Measurements from ENCODE around the gene COL15A1. TPM values are rescaled to one million over a fixed set of nuclear protein-coding genes. Genes with fewer than 3 reads are reported as not detected.

COL15A1 gene
- total and polyA plus RNA-seq, 3 experiments from 2014 or later: 0.07 TPM; not detected in 2

DNA sequence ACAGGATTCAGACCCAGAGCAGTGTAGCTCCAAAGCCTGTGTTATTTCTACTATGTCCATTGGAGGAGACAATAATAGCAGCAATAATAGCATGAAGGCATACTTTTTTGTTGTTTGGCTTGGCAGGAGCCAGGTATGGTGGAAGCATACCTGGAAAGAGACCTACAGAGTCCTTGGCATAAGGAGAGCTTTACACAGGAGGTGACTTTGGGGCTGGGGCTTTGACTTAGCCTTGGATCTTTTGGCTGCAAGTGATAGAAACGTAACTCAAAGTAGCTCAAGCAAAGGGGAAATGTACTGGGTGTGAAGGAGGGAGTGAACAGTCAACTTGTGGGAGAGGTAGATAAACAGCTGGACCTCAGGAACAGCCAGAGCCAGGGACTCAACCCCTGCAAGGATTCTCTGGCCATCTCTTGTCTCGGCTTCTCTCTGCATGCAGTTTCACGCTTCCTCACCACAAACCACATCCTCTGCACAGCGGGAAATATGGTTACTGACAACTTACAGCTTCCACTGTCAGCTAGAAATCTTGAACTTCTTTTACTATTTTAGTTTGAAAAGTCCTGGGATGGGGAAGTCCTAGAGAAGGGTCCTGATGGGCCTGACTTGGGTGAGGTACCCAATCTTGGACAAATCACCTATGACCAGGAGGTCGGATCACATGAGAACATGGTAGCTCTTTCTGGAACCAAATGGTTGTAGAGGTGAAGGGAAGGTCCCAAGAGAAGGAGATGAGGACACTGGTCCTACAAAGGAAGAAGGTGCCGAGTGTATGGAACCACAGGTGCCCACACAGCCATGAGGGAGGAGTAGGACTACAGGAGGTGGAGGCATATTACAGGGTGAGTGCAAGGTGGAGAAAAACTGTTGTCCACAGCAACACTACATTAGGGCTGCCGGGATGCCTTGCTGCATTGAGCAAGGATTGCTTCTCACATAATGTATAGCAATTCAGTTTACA is 114.2 kb downstream of the COL15A1 start:
- H3K4me3 ChIP-seq (ENCODE audit: low read length): peak overlapping the region; percentile 80
- peaks cover 71% of the 10 kb centered on the region for H3K4me1 ChIP-seq (ENCODE audit: insufficient read depth, low read length)
- peak; percentile 56 to 88 (median 80) for DNase-seq
- H3K27me3 ChIP-seq (ENCODE audit: insufficient read depth, low read length, poor library complexity, severe bottlenecking): no peaks in the 10 kb centered on the region
- H3K4me3 Mint-ChIP-seq: peak overlapping the region; percentile 83 to 93 (median 90)
- peak overlapping the region; percentile 21 to 92 (median 85) for H3K27ac Mint-ChIP-seq
- H3K27ac ChIP-seq (ENCODE audit: low read depth, low read length): peak overlapping the region; percentile 51
- H3K36me3 ChIP-seq (ENCODE audit: insufficient read depth, low read length): no peaks in the 10 kb centered on the region
- ChIA-PET POLR2A (interaction anchor here (1.2 to 2.6 kb wide), 5 partner anchors 19 to 56 kb away, joined by 5 to 14 read pairs (median 9); partner anchors contain the start of gene TGFBR1), CTCF (interaction anchor here (0.7 to 3.7 kb wide), 7 partner anchors 8 to 84 kb away, joined by 3 to 15 read pairs (median 4); no protein-coding TSS in a partner anchor)
- peaks cover 86 to 94% (median 94%) of the 10 kb centered on the region in 3 donors for H3K4me1 Mint-ChIP-seq
- peaks cover 0 to 7% (median 0%) of the 10 kb centered on the region in 3 donors for H3K36me3 Mint-ChIP-seq
- no peaks in the 10 kb centered on the region for H3K27me3 Mint-ChIP-seq
- H3K9me3 ChIP-seq (ENCODE audit: low read length): no peaks in the 10 kb centered on the region
- H3K9me3 Mint-ChIP-seq: peaks cover 0 to 2% (median 0%) of the 10 kb centered on the region in 5 donors

DNA sequence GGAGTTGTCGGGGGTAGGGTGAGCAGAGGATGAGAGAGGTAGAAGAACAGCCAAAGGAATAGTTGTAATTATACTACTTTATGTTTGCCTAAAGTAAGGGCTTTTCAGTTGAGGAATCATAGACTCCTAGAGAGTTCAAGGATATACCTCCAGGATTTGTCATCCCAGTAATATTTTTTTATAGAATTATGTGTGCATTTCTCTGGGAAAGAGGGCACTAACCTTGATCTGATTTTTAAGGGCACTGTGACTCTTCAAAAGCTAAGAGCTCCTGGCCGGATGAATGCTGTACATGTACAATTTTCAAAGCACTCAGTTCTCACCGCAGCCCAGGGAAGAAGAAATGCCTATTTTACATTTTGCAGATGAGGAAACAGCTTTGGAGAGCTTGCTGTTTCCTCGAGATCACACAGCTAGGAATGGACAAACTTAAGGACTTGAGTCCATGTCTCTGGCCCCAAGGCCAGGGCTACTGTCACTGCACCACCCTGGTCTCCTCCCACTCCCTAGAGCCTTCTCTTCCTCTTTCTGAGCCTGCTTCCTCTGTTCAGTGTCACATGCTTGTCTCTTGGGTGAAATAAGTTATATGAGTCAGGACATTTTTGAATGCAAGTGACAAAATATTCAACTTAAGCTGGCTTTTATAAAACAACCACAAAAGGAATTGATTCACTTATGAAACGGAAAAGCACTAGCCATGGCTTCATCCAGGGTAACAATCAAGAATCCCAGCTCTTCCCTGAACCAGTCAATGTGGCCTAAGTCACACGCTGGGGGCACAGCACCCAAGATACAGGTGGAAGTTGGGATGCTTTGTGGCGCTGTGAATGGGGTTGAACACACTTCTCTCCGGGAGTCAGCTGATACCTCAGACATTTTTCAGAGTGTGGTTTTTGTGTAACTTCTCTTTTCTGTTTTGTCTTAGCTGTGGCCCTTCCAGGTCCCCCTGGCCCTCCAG is 115.5 kb downstream of the COL15A1 start:
- Histone ChIP-seq H3K27me3 (ENCODE audit: insufficient read depth, low read length, poor library complexity, severe bottlenecking) (no peaks in the 10 kb centered on the region), H3K36me3 (ENCODE audit: insufficient read depth, low read length) (no peaks in the 10 kb centered on the region), H3K4me3 (ENCODE audit: low read length) (peak overlapping the region; percentile 80), H3K27ac (ENCODE audit: low read depth, low read length) (peak overlapping the region; percentile 66), H3K9me3 (ENCODE audit: low read length) (no peaks in the 10 kb centered on the region), H3K4me1 (ENCODE audit: insufficient read depth, low read length) (peaks cover 58% of the 10 kb centered on the region)
- ChIA-PET CTCF (interaction anchor here (1.0 to 3.7 kb wide), 7 partner anchors 12 to 84 kb away, joined by 3 to 15 read pairs (median 3); partner anchors contain the start of gene TGFBR1), POLR2A (interaction anchor here (0.6 to 2.6 kb wide), 6 partner anchors 10 to 387 kb away, joined by 3 to 14 read pairs (median 7); partner anchors contain the start of gene TGFBR1)
- H3K4me3 Mint-ChIP-seq: peak overlapping the region; percentile 65 to 93 (median 89)
- peaks cover 0 to 7% (median 0%) of the 10 kb centered on the region in 3 donors for H3K36me3 Mint-ChIP-seq
- no peaks in the 10 kb centered on the region for H3K27me3 Mint-ChIP-seq
- peak overlapping the region; percentile 79 to 92 (median 88) for H3K27ac Mint-ChIP-seq
- peak in 1 of 5 donors; percentile 40 for DNase-seq
- peaks cover 86 to 94% (median 94%) of the 10 kb centered on the region in 3 donors for H3K4me1 Mint-ChIP-seq
- peaks cover 0 to 2% (median 0%) of the 10 kb centered on the region in 5 donors for H3K9me3 Mint-ChIP-seq

DNA sequence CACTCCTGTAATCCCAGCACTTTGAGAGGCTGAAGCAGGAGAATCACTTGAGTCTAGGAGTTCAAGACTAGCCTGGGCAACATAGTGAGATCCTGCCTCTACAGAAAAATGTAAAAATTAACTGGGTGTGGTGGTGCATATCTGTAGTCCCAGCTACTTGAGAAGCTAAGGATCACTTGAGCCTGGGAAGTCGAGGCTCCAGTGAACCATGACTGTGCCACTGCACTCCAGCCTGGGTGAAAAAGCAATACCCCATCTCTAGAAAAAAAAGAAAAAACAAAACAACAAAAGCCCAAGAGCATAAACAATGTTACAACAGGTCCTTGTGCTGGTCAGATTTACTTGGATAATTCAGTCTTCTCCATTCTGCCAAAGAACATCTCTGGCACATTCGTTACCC is 116.9 kb downstream of the COL15A1 start:
- no peak overlapping the region for H3K27ac ChIP-seq (ENCODE audit: low read depth, low read length)
- peaks cover 83 to 92% (median 85%) of the 10 kb centered on the region in 3 donors for H3K4me1 Mint-ChIP-seq
- no peaks in the 10 kb centered on the region for H3K36me3 ChIP-seq (ENCODE audit: insufficient read depth, low read length)
- H3K4me1 ChIP-seq (ENCODE audit: insufficient read depth, low read length): peaks cover 44% of the 10 kb centered on the region
- no peak overlapping the region for H3K4me3 Mint-ChIP-seq
- H3K27me3 Mint-ChIP-seq: no peaks in the 10 kb centered on the region
- H3K9me3 ChIP-seq (ENCODE audit: low read length): no peaks in the 10 kb centered on the region
- DNase-seq: no peak
- no peaks in the 10 kb centered on the region for H3K27me3 ChIP-seq (ENCODE audit: insufficient read depth, low read length, poor library complexity, severe bottlenecking)
- H3K9me3 Mint-ChIP-seq: peaks cover 0 to under 1% (median 0%) of the 10 kb centered on the region in 5 donors
- no peak overlapping the region for H3K4me3 ChIP-seq (ENCODE audit: low read length)
- ChIA-PET POLR2A (no interaction called here), CTCF (interaction anchor here (1.1 to 3.7 kb wide), 3 partner anchors 22 to 81 kb away, joined by 3 to 15 read pairs (median 3); no protein-coding TSS in a partner anchor)
- peak overlapping the region; percentile 11 to 89 (median 49) for H3K27ac Mint-ChIP-seq
- H3K36me3 Mint-ChIP-seq: peaks cover 0 to 8% (median 0%) of the 10 kb centered on the region in 3 donors

DNA sequence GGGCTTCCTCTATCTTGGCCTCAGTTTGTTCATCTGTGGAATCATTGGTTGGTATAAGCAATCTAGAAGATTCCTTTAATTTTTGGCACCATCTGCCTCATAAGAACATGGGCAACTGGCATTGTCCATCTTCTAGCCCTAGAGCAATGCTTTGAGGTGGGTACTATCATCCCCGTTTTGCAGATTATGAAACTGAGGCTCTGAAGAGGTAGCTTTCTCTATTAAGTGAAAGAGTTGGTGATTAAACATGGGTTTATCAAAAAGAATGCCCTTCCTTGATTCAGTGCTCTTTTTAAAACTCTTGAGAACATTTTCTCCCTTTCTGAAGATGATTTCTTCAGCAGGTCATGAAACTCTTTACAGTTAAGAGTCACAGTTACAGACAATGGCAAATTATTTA is 118.8 kb downstream of the COL15A1 start:
- Histone ChIP-seq H3K27ac (ENCODE audit: low read depth, low read length) (no peak overlapping the region), H3K9me3 (ENCODE audit: low read length) (no peaks in the 10 kb centered on the region), H3K4me3 (ENCODE audit: low read length) (no peak overlapping the region), H3K36me3 (ENCODE audit: insufficient read depth, low read length) (no peaks in the 10 kb centered on the region), H3K27me3 (ENCODE audit: insufficient read depth, low read length, poor library complexity, severe bottlenecking) (no peaks in the 10 kb centered on the region), H3K4me1 (ENCODE audit: insufficient read depth, low read length) (peaks cover 25% of the 10 kb centered on the region)
- Mint-ChIP-seq H3K27me3 (no peaks in the 10 kb centered on the region), H3K36me3 (peaks cover 0 to 3% (median 0%) of the 10 kb centered on the region in 3 donors), H3K9me3 (no peaks in the 10 kb centered on the region), H3K27ac (no peak overlapping the region), H3K4me1 (peaks cover 71 to 84% (median 73%) of the 10 kb centered on the region in 3 donors), H3K4me3 (no peak overlapping the region)
- ChIA-PET CTCF (no interaction called here), POLR2A (no interaction called here)
- no peak for DNase-seq

DNA sequence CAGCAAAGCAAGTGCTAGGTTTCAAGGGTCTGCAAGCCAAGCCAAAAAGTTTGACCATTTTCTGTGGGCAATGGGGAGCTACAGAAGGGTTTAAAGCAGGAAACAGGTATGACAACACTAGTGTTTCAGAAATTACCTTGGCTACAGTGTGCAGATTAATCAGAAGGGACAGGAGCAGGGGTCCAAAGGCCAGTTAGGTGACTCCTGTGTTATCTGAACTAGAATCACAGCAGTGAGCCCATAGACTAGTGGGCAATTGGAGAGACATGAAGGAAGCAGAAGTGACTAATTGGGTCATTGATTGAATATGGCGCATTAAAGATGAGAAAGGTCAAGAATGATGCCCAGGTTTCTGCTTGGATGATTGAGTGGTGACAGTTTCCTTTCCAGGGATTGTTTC is 119.8 kb downstream of the COL15A1 start:
- Mint-ChIP-seq H3K9me3 (no peaks in the 10 kb centered on the region), H3K27ac (no peak overlapping the region), H3K36me3 (peaks cover 0 to 3% (median 0%) of the 10 kb centered on the region in 3 donors), H3K4me3 (no peak overlapping the region), H3K4me1 (peaks cover 70 to 84% (median 70%) of the 10 kb centered on the region in 3 donors), H3K27me3 (no peaks in the 10 kb centered on the region)
- DNase-seq: no peak
- no peaks in the 10 kb centered on the region for H3K9me3 ChIP-seq (ENCODE audit: low read length)
- no peak overlapping the region for H3K27ac ChIP-seq (ENCODE audit: low read depth, low read length)
- H3K4me3 ChIP-seq (ENCODE audit: low read length): no peak overlapping the region
- H3K4me1 ChIP-seq (ENCODE audit: insufficient read depth, low read length): peaks cover 17% of the 10 kb centered on the region
- POLR2A ChIA-PET: no interaction called here
- no peaks in the 10 kb centered on the region for H3K36me3 ChIP-seq (ENCODE audit: insufficient read depth, low read length)
- CTCF ChIA-PET: interaction anchor here (1.0 kb wide), 1 partner anchor 78 kb away, joined by 3 read pairs; no protein-coding TSS in a partner anchor
- H3K27me3 ChIP-seq (ENCODE audit: insufficient read depth, low read length, poor library complexity, severe bottlenecking): no peaks in the 10 kb centered on the region

DNA sequence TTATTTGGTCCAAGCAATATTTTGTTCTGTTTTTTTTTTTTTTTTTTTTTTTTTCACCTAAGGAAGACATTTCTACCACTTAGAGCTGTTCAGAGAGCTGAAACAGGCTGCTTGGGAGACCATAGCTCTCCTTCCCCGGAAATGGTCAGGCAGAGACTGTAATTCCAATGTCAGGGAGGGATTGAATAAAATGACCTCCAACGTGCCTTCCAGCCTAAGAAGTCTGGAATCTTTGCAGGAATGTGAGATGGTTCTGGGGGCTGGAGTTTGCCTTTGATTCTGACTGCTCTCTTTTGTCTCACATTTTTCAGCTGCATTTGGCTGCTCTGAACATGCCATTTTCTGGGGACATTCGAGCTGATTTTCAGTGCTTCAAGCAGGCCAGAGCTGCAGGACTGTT is 122.9 kb downstream of the COL15A1 start:
- CTCF ChIA-PET: interaction anchor here (0.7 to 1.1 kb wide), 2 partner anchors 9 to 66 kb away, joined by 3 to 4 read pairs; no protein-coding TSS in a partner anchor

DNA sequence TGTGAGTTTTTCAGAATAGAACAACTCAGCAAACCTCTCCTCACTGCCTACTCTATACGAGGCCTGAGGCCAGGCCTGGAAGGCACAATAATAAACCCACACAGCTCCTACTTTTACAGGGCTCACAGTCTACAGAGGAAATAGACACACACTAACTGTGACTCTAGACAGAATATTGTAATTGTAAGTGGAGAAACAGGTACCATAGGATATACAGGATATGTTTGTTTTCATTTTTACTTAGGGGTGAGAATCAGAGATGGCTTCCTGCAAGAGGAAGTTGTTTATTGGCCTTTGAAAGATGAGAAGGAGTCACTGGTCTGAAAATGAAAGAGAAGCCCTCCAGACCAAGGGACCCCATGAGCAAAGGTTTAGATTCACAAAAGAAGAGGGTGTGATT is 125.4 kb downstream of the COL15A1 start:
- POLR2A ChIA-PET: interaction anchor here (0.6 kb wide), 1 partner anchor 10 kb away, joined by 3 read pairs; no protein-coding TSS in a partner anchor
- Mint-ChIP-seq H3K4me3 (peak overlapping the region in 4 of 7 donors; percentile 31 to 62 (median 49)), H3K36me3 (peaks cover 0 to 3% (median 1%) of the 10 kb centered on the region in 3 donors), H3K4me1 (peaks cover 59 to 82% (median 59%) of the 10 kb centered on the region in 3 donors), H3K9me3 (no peaks in the 10 kb centered on the region), H3K27me3 (no peaks in the 10 kb centered on the region), H3K27ac (peak overlapping the region; percentile 15 to 89 (median 81))
- Histone ChIP-seq H3K27ac (ENCODE audit: low read depth, low read length) (no peak overlapping the region), H3K27me3 (ENCODE audit: insufficient read depth, low read length, poor library complexity, severe bottlenecking) (no peaks in the 10 kb centered on the region), H3K36me3 (ENCODE audit: insufficient read depth, low read length) (no peaks in the 10 kb centered on the region), H3K4me1 (ENCODE audit: insufficient read depth, low read length) (peaks cover 22% of the 10 kb centered on the region), H3K4me3 (ENCODE audit: low read length) (no peak overlapping the region), H3K9me3 (ENCODE audit: low read length) (no peaks in the 10 kb centered on the region)
- no peak for DNase-seq
- CTCF ChIA-PET: no interaction called here

More for the DNA sequence above, 122.9 kb downstream of the COL15A1 start:
- Histone ChIP-seq H3K27ac (ENCODE audit: low read depth, low read length) (no peak overlapping the region), H3K9me3 (ENCODE audit: low read length) (no peaks in the 10 kb centered on the region), H3K4me3 (ENCODE audit: low read length) (no peak overlapping the region), H3K4me1 (ENCODE audit: insufficient read depth, low read length) (peaks cover 22% of the 10 kb centered on the region), H3K36me3 (ENCODE audit: insufficient read depth, low read length) (no peaks in the 10 kb centered on the region), H3K27me3 (ENCODE audit: insufficient read depth, low read length, poor library complexity, severe bottlenecking) (no peaks in the 10 kb centered on the region)
- peaks cover 69 to 89% (median 75%) of the 10 kb centered on the region in 3 donors for H3K4me1 Mint-ChIP-seq
- POLR2A ChIA-PET: interaction anchor here (0.6 to 0.7 kb wide), 2 partner anchors 15 to 42 kb away, joined by 3 to 9 read pairs; no protein-coding TSS in a partner anchor
- H3K27ac Mint-ChIP-seq: peak overlapping the region in 2 of 8 donors; percentile 8 to 23
- no peaks in the 10 kb centered on the region for H3K9me3 Mint-ChIP-seq
- peaks cover 0 to 3% (median 0%) of the 10 kb centered on the region in 3 donors for H3K36me3 Mint-ChIP-seq
- no peak for DNase-seq
- H3K4me3 Mint-ChIP-seq: no peak overlapping the region
- H3K27me3 Mint-ChIP-seq: no peaks in the 10 kb centered on the region
